Panc1 (cell line): Measurements from ENCODE around the gene GALNT11.

Experiments
- POLR2AphosphoS5 ChIP-seq: IDR thresholded peaks from 2 replicates; pipeline ENCODE4 v1.6.1; 2012; ENCODE audit warnings: mild to moderate bottlenecking, low read depth, low read length, moderate library complexity
- SIN3A ChIP-seq: IDR thresholded peaks from 2 replicates; pipeline ENCODE4 v1.6.1; 2012; ENCODE audit warnings: low read depth, mild to moderate bottlenecking, low read length, moderate library complexity, borderline replicate concordance; ENCODE audit not compliant: insufficient read depth
- TCF7L2 ChIP-seq: IDR thresholded peaks from 2 replicates; pipeline ENCODE4 v1.6.1; 2011; ENCODE audit warnings: mild to moderate bottlenecking, low read depth, low read length, inconsistent platforms
- TF ChIP-seq, protein P1 (sequence below): fragments of 450-650 bp; IDR thresholded peaks from 2 replicates; pipeline ENCODE4 v1.5.1; 2017; ENCODE audit warnings: mild to moderate bottlenecking
- TF ChIP-seq, protein P2 (sequence below), 2 experiments: IDR thresholded peaks; 2 replicates each; pipeline ENCODE4 v1.6.1; 2011 to 2012; ENCODE audit warnings: low read depth in 2 of 2, control low read depth in 1 of 2, low read length in 1 of 2, mild to moderate bottlenecking in 1 of 2, moderate library complexity in 1 of 2; ENCODE audit not compliant: insufficient read depth in 1 of 2

DNA sequence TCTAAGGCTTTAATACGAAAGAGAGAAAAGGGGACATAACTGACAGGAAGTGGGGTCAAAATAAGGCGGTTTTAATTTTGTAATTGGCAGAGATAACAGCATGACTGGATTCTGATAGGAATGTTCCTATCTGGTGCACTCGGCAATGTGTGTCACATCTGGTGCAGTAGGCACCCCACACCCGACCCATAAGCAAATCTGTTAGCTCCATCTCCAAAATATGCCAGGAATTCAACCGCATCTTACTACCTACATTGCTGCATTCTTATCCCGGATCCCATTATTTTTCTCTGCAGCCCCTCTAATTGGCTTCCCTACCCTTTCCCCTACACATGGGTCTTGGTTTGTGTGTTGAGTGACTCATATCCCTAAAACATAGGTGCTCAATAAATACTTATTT is 19.1 kb upstream of the GALNT11 start:
- TF ChIP-seq, protein P1, sequence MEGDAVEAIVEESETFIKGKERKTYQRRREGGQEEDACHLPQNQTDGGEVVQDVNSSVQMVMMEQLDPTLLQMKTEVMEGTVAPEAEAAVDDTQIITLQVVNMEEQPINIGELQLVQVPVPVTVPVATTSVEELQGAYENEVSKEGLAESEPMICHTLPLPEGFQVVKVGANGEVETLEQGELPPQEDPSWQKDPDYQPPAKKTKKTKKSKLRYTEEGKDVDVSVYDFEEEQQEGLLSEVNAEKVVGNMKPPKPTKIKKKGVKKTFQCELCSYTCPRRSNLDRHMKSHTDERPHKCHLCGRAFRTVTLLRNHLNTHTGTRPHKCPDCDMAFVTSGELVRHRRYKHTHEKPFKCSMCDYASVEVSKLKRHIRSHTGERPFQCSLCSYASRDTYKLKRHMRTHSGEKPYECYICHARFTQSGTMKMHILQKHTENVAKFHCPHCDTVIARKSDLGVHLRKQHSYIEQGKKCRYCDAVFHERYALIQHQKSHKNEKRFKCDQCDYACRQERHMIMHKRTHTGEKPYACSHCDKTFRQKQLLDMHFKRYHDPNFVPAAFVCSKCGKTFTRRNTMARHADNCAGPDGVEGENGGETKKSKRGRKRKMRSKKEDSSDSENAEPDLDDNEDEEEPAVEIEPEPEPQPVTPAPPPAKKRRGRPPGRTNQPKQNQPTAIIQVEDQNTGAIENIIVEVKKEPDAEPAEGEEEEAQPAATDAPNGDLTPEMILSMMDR: no peak
- TF ChIP-seq POLR2AphosphoS5 (no peak), TCF7L2 (no peak), SIN3A (no peak)
- TF ChIP-seq, protein P2, sequence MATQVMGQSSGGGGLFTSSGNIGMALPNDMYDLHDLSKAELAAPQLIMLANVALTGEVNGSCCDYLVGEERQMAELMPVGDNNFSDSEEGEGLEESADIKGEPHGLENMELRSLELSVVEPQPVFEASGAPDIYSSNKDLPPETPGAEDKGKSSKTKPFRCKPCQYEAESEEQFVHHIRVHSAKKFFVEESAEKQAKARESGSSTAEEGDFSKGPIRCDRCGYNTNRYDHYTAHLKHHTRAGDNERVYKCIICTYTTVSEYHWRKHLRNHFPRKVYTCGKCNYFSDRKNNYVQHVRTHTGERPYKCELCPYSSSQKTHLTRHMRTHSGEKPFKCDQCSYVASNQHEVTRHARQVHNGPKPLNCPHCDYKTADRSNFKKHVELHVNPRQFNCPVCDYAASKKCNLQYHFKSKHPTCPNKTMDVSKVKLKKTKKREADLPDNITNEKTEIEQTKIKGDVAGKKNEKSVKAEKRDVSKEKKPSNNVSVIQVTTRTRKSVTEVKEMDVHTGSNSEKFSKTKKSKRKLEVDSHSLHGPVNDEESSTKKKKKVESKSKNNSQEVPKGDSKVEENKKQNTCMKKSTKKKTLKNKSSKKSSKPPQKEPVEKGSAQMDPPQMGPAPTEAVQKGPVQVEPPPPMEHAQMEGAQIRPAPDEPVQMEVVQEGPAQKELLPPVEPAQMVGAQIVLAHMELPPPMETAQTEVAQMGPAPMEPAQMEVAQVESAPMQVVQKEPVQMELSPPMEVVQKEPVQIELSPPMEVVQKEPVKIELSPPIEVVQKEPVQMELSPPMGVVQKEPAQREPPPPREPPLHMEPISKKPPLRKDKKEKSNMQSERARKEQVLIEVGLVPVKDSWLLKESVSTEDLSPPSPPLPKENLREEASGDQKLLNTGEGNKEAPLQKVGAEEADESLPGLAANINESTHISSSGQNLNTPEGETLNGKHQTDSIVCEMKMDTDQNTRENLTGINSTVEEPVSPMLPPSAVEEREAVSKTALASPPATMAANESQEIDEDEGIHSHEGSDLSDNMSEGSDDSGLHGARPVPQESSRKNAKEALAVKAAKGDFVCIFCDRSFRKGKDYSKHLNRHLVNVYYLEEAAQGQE (IDR thresholded peaks at IDR 0.05; ENCODE audit: insufficient read depth in 1 of 2, low read depth in 2 of 2, low read length in 1 of 2): no peak
